Right ventricle myocardium inferior (tissue), 1 donor: ENCODE results near the gene FCAR. TPM values are rescaled to one million over a fixed set of nuclear protein-coding genes. Genes with fewer than 3 reads are reported as not detected.
A peak's percentile ranks its signal among the peaks of the same experiment; 100 is the strongest.
"Not testable (repeated sequence)": the region's sequence is repeated elsewhere in the genome, so short reads cannot be mapped to it uniquely, and the experiment has no call there.

Experiments used
- ATAC-seq: fragments of 200-7000 bp; cut with Tn5 transposase; one replicate; pipeline ENCODE4 v1.9.1; 2020; ENCODE audit warnings: mild to moderate bottlenecking, moderate library complexity
- DNase-seq: peaks from one replicate; pipeline ENCODE4 v3.0.0; 2021; ENCODE audit errors: missing footprints
- intact Hi-C: fragments of 100-400 bp; cut with DNase I; formaldehyde crosslinking; loops from one replicate; pipeline ENCODE4 v1.11.0; 2022
- long read RNA-seq: library from polyadenylated mRNA; unstranded; transcript quantifications from one replicate; pipeline ENCODE4 v2.0.0, GENCODE V29; 2021
- total RNA-seq: library from RNA; stranded (reverse); fragmentation: NEBNext Ultra II Directional; extraction: Animal tissue kit (Norgen Biotek cat#: 25700); gene quantifications from one replicate; pipeline ENCODE4 v1.2.1, GENCODE V29; 2021
- donor health status: DM: no; HTN: yes; CAD: no; lungs with severe emphysema.

FCAR gene
- 0.27 TPM for total RNA-seq
- long read RNA-seq, result 0 reads

DNA sequence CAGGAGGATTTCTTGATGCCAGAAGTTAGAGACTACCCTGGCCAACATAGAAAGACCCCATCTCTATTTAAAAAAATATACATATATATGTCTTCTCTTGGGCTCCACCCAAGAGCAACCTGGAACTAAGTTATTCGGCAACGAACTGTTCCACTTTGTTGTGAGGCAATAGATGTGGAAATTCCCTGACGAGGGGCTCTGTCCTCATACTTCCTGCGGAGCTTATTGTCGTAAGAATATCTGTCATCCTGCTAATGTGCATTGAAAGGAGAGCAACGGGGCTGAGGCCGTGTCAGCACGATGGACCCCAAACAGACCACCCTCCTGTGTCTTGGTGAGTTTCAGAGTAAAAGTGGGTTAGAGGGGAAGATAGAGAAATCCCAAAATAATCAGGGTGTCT, at the start of gene FCAR:
TSS of gene FCAR (plus strand) at position 246 of the 400 bp plus-strand sequence. CDS start at position 301, 55 bp downstream.
- DNase-seq, result no peak
- intact Hi-C loops, result no loop called here

DNA sequence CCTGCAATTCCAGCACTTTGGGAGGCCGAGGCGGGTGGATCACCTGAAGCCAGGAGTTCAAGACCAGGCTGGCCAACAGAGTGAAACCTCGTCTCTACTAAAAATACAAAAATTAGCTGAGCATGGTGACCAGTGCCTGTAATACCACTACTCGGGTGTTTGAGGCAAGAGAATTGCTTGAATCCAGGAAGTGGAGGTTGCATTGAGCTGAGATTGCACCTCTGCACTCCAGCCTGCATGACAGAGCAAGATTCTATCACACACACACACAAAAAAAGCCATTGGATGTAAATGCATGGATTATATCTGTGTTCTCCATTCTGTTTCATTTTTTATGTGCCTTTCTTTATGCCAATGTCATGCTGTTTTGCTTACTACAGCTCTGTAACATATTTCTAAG, 49.6 kb upstream of the FCAR start:
- DNase-seq, intact Hi-C loops, ATAC-seq: not testable (repeated sequence)

More for the DNA sequence above, at the start of gene FCAR:
- ATAC-seq, result no peak

- intact Hi-C loops, ATAC-seq, DNase-seq: not testable (repeated sequence)
Measured at GRCh38 chr19:54825326-54825725, 48.7 kb upstream of the FCAR start.

GRCh38 chr19:54828064-54828463, 46.0 kb upstream of the FCAR start:
- ATAC-seq, intact Hi-C loops, DNase-seq: not testable (repeated sequence)

GRCh38 chr19:54832496-54832895, 41.5 kb upstream of the FCAR start, which contains the start of gene KIR2DS4:
Gene KIR2DS4, plus strand, starts transcription at chr19:54832676.
- DNase-seq, ATAC-seq, intact Hi-C loops: not testable (repeated sequence)

- intact Hi-C loops, DNase-seq, ATAC-seq: not testable (repeated sequence)
Measured at GRCh38 chr19:54835126-54835525, 38.9 kb upstream of the FCAR start.

DNA sequence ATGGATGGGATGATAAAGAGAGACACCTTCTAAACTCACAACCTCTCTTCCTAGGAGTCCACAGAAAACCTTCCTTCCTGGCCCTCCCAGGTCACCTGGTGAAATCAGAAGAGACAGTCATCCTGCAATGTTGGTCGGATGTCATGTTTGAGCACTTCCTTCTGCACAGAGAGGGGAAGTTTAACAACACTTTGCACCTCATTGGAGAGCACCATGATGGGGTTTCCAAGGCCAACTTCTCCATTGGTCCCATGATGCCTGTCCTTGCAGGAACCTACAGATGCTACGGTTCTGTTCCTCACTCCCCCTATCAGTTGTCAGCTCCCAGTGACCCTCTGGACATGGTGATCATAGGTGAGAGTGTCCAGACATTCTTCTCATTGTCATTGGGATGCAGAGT, 36.5 kb upstream of the FCAR start:
- ATAC-seq, DNase-seq, intact Hi-C loops: not testable (repeated sequence)

- intact Hi-C loops, ATAC-seq, DNase-seq: not testable (repeated sequence)
Measured at GRCh38 chr19:54843171-54843570, 30.9 kb upstream of the FCAR start.

DNA sequence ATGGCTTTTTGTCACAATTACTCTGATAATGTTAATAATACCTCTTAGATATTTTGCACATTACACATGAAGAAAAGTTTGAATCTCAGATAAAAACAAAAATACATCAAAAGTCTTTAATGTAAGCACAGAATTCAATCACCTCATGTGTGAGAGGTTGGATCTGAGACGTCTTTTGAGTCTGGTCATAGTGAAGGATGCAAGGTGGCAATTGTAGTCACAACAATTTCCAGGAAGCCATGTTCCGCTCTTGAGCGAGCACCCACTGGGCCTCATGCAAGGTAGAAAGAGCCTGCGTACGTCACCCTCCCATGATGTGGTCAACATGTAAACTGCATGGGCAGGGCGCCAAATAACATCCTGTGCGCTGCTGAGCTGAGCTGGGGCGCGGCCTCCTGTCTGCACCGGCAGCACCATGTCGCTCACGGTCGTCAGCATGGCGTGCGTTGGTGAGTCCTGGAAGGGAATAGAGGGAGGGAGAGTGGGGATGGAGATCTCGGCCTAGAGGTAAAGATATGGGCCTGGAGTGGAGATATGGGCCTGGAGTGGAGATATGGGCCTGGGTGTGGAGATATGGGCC, 23.9 kb upstream of the FCAR start, which contains the start of gene KIR3DL2:
TSS of gene KIR3DL2 (plus strand) at position 383 of the 580 bp plus-strand sequence. CDS start at position 416, 33 bp downstream.
- intact Hi-C loops, DNase-seq, ATAC-seq: not testable (repeated sequence)

DNA sequence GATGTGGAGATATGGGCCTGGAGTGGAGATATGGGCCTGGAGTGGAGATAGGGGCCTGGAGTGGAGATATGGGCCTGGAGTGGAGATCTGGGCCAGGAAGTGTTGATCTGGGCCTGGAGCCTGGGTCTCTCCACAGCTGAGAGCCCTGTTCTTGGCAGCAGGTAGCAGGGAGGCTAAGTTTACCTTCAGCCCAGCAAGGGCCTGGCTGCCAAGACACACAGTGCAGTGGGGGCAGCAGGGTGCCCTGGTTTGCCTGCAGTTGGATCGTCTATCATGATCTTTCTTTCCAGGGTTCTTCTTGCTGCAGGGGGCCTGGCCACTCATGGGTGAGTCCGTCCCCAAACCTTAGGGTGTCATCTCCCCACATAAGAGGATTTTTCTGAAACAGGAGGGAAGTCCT, 23.1 kb upstream of the FCAR start:
- ATAC-seq, result no peak
- DNase-seq, result no peak
- intact Hi-C loops, result no loop called here

- no peak for ATAC-seq
- no peak for DNase-seq
- intact Hi-C loops, result no loop called here
Measured at GRCh38 chr19:54851353-54851752, 22.7 kb upstream of the FCAR start.

- DNase-seq, ATAC-seq, intact Hi-C loops: not testable (repeated sequence)
Measured at GRCh38 chr19:54855241-54855640, 18.8 kb upstream of the FCAR start.

DNA sequence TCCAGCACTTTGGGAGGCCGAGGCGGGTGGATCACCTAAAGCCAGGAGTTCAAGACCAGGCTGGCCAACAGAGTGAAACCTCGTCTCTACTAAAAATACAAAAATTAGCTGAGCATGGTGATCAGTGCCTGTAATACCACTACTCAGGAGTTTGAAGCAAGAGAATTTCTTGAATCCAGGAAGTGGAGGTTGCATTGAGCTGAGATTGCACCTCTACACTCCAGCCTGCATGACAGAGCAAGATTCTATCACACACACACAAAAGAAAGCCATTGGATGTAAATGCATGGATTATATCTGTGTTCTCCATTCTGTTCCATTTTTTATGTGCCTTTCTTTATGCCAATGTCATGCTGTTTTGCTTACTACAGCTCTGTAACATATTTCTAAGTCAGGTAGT, 15.6 kb upstream of the FCAR start:
- intact Hi-C loops, ATAC-seq, DNase-seq: not testable (repeated sequence)

DNA sequence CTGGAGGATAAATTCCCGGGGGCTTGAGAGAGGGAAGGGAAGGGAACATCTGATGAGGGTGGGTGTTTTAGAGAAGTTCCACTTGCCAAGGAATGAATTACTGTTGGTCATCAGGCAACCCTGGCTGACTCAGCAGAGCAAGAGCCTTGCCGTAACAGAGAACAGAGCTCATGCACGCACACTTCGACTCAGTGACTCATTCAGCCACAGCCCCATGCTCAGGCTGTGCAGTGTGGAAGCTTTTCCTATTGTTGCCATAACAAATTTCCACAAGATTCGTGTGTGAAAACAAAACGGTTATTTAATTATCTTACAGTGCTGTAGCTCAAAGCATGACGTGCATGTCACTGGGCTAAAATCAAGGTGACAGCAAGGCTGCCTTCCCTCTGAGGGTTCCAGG, 14.6 kb upstream of the FCAR start:
- ATAC-seq, intact Hi-C loops, DNase-seq: not testable (repeated sequence)

- DNase-seq, intact Hi-C loops, ATAC-seq: not testable (repeated sequence)
Measured at GRCh38 chr19:54863459-54863858, 10.6 kb upstream of the FCAR start.

- intact Hi-C loops, result no loop called here
- DNase-seq (no peak), ATAC-seq (no peak)
Measured at GRCh38 chr19:54871696-54872095, 2.3 kb upstream of the FCAR start.

DNA sequence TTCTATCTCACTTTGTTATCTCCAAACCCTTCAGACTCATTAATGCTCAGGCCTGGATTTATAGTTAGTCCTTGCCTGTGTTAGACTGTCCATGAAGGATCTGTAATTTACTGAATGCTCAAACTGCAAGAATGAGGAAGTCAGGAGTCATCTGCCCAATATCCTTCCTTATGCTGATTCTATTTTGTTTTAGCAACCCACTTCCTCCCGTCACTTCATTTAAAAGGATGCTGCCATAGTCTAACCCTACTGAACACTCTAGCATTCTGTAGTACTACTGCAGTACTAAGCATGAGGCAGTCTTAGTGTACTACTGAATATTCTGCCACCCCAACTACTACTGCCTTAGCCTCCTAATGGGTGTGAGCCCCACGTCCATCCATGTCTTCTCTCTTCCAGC, 1.5 kb downstream of the FCAR start:
- peak; percentile 13 for ATAC-seq
- intact Hi-C loops, result no loop called here
- DNase-seq, result no peak

DNA sequence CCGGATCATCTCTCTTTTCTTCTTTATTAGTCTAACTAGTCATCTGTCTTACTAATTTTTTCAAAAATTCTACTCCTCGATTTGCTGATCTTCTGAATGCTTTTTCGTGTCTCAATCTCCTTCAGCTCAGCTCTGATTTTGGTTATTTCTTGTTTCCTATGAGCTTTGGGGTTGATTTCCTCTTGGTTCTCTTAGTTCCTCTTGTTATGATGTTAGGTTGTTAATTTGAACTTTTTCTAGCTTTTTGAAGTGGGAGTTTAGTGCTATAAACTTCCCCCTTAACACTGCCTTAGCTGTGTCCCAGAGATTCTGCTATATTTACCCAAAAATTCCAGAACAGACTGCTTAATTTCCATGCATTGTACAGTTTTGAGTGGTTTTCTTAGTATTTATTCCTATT, 3.4 kb downstream of the FCAR start:
- DNase-seq, result no peak
- ATAC-seq, result no peak
- intact Hi-C loops, result no loop called here

DNA sequence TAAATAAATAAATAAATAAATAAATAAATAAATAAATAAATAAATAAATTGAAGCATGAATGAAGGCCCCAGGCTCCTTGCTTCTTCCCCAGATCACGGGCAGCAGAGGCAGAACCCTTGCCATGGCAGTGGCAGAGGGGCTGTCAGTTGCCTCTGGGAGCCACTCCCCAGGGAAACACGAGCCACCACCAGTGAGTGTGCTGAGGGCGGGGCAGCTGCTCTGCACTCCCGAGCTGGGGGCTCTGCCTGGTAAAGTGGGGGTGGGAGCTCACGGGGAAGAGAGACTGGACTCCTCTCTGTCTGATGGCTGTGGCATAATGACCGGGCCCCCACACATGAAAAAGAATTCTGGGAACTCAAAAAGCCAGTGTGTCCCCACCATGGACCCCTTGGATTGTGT, 7.8 kb downstream of the FCAR start:
- DNase-seq, result no peak
- no peak for ATAC-seq
- intact Hi-C loops, result no loop called here

- ATAC-seq (no peak), DNase-seq (no peak)
- intact Hi-C loops, result no loop called here
Measured at GRCh38 chr19:54882758-54883157, 8.7 kb downstream of the FCAR start.
